ENCODE results near the gene TRIM27.
"Not testable (repeated sequence)": the region's sequence is repeated elsewhere in the genome, so short reads cannot be mapped to it uniquely, and the experiment has no call there.

TRIM27 gene

GRCh38 chr6:28941684-28942448 is 18.1 kb upstream of the TRIM27 start:
- DNase-seq, result no peak

GRCh38 chr6:28940858-28941683 is 17.3 kb upstream of the TRIM27 start:
- DNase-seq, result peak; percentile 75

GRCh38 chr6:28940294-28940857 is 16.6 kb upstream of the TRIM27 start:
- peak; percentile 45 for DNase-seq

GRCh38 chr6:28933069-28933468 is 9.3 kb upstream of the TRIM27 start:
- no peak for DNase-seq

- DNase-seq, result no peak
These were observed 6.3 kb upstream of the TRIM27 start for GRCh38 chr6:28929887-28930620.

GRCh38 chr6:28929339-28929738 is 5.6 kb upstream of the TRIM27 start:
- DNase-seq, result not testable (repeated sequence)

- DNase-seq, result no peak
These were observed 4.1 kb upstream of the TRIM27 start for GRCh38 chr6:28927846-28928245.

GRCh38 chr6:28922821-28923317 is 916 bp downstream of the TRIM27 start:
- DNase-seq, result peak; percentile 43

- DNase-seq, result peak; percentile 56
These were observed 1.6 kb downstream of the TRIM27 start for GRCh38 chr6:28922004-28922820.

GRCh38 chr6:28920281-28920680 is 3.5 kb downstream of the TRIM27 start:
- DNase-seq, result no peak

GRCh38 chr6:28914941-28915340 is 8.8 kb downstream of the TRIM27 start:
- no peak for DNase-seq

- no peak for DNase-seq
These were observed 12.7 kb downstream of the TRIM27 start for GRCh38 chr6:28910901-28911690.

- DNase-seq, result no peak
These were observed 16.4 kb downstream of the TRIM27 start for GRCh38 chr6:28907394-28907793.

- DNase-seq, result no peak
These were observed 17.1 kb downstream of the TRIM27 start for GRCh38 chr6:28906669-28907068.

GRCh38 chr6:28903686-28904085 is 20.1 kb downstream of the TRIM27 start:
- DNase-seq, result no peak

- DNase-seq, result no peak
These were observed 22.0 kb downstream of the TRIM27 start for GRCh38 chr6:28901831-28902230.

GRCh38 chr6:28900577-28901256 is 23.1 kb downstream of the TRIM27 start:
- DNase-seq, result no peak

GRCh38 chr6:28898710-28898965 is 25.1 kb downstream of the TRIM27 start:
- DNase-seq, result no peak

- DNase-seq, result no peak
These were observed 26.4 kb downstream of the TRIM27 start for GRCh38 chr6:28897369-28897745.

- peak; percentile 62 for DNase-seq
These were observed 27.0 kb downstream of the TRIM27 start for GRCh38 chr6:28896505-28897368.

Data from CD4-positive, alpha-beta T cell treated with Interleukin-17A for 4 hours (primary cell).